Neural cell (in vitro differentiated cells): ENCODE measurements around the gene FAM25G. TPM values are rescaled to one million over a fixed set of nuclear protein-coding genes. Genes with fewer than 3 reads are reported as not detected.

Experiments used
- H2AFZ ChIP-seq: fragments of 200-600, 300-800 bp; sonication (generic), shearing (Covaris generic); 2 replicates; pipeline ENCODE4 v1.6.0; 2014; ENCODE audit warnings: low read depth, mild to moderate bottlenecking, antibody characterized with exemption, low read length, moderate library complexity
- H3F3A ChIP-seq: fragments of 200-600 bp; shearing (Covaris generic); 2 replicates; pipeline ENCODE4 v1.6.1; 2016; ENCODE audit warnings: mild to moderate bottlenecking, moderate library complexity, mixed read lengths, antibody characterized with exemption, low read length; ENCODE audit not compliant: insufficient read depth, poor library complexity, severe bottlenecking
- H3K27ac ChIP-seq: fragments of 200-600, 300-800 bp; sonication (generic), shearing (Covaris generic); 2 replicates; pipeline ENCODE4 v1.5.1; 2014; ENCODE audit warnings: mild to moderate bottlenecking, low read length, moderate library complexity
- H3K27me3 ChIP-seq: fragments of 300-800, 200-600 bp; sonication (generic), shearing (Covaris generic); 2 replicates; pipeline ENCODE4 v1.6.0; 2014; ENCODE audit warnings: mild to moderate bottlenecking, low read depth, low read length, moderate library complexity; ENCODE audit not compliant: insufficient read depth
- H3K36me3 ChIP-seq: fragments of 300-800, 200-600 bp; sonication (generic), shearing (Covaris generic); 2 replicates; pipeline ENCODE4 v1.5.1; 2014; ENCODE audit warnings: mild to moderate bottlenecking, antibody characterized with exemption, low read length, moderate library complexity; ENCODE audit not compliant: insufficient read depth
- H3K4me2 ChIP-seq: fragments of 300-800, 200-600 bp; sonication (generic), shearing (Covaris generic); 2 replicates; pipeline ENCODE4 v1.6.0; 2014; ENCODE audit warnings: mild to moderate bottlenecking, low read length
- H3K4me3 ChIP-seq: fragments of 300-800, 200-600 bp; sonication (generic), shearing (Covaris generic); 2 replicates; pipeline ENCODE4 v1.5.1; 2014; ENCODE audit warnings: mild to moderate bottlenecking, low read length, moderate library complexity
- H3K79me2 ChIP-seq: fragments of 200-600 bp; shearing (Covaris generic); replicated peaks from 2 replicates; pipeline ENCODE4 v1.6.0; 2014; ENCODE audit warnings: mild to moderate bottlenecking, low read length, moderate library complexity; ENCODE audit not compliant: insufficient read depth
- H3K9ac ChIP-seq: fragments of 300-800, 200-600 bp; sonication (generic), shearing (Covaris generic); 2 replicates; pipeline ENCODE4 v1.6.1; 2016; ENCODE audit warnings: mild to moderate bottlenecking, low read length, mixed read lengths
- H3K9me2 ChIP-seq: fragments of 200-600 bp; shearing (Covaris generic); 2 replicates; pipeline ENCODE4 v1.6.1; 2016; ENCODE audit warnings: mild to moderate bottlenecking, low read length, mixed read lengths; ENCODE audit not compliant: insufficient read depth
- H3K9me3 ChIP-seq: fragments of 200-600, 300-800 bp; sonication (generic), shearing (Covaris generic); 2 replicates; pipeline ENCODE4 v1.6.1; 2016; ENCODE audit warnings: mild to moderate bottlenecking, mixed run types, low read length, moderate library complexity, mixed read lengths
- H4K20me1 ChIP-seq: fragments of 200-600 bp; shearing (Covaris generic); 2 replicates; pipeline ENCODE4 v1.6.1; 2016; ENCODE audit warnings: mild to moderate bottlenecking, mixed run types; ENCODE audit not compliant: insufficient read depth
- EP300 ChIP-seq: fragments of 450-650 bp; conservative IDR thresholded peaks from 2 replicates; pipeline ENCODE4 v1.6.1; 2014; ENCODE audit warnings: antibody characterized with exemption, mild to moderate bottlenecking, moderate library complexity; ENCODE audit not compliant: poor library complexity, severe bottlenecking
- EZH2 ChIP-seq: fragments of 200-600, 300-800 bp; shearing (Covaris generic), sonication (generic); IDR thresholded peaks from 2 replicates; pipeline ENCODE4 v1.6.1; 2014; ENCODE audit warnings: antibody characterized with exemption, low read length, borderline replicate concordance, mild to moderate bottlenecking; ENCODE audit not compliant: insufficient read depth, poor library complexity, severe bottlenecking
- MXI1 ChIP-seq: fragments of 450-650 bp; conservative IDR thresholded peaks from 2 replicates; pipeline ENCODE4 v1.6.1; 2014; ENCODE audit warnings: antibody characterized with exemption, mild to moderate bottlenecking; ENCODE audit not compliant: poor library complexity, severe bottlenecking
- POLR2AphosphoS5 ChIP-seq: IDR thresholded peaks from 2 replicates; pipeline ENCODE4 v1.6.1; 2012
- RAD21 ChIP-seq: fragments of 450-650 bp; conservative IDR thresholded peaks from 2 replicates; pipeline ENCODE4 v1.6.1; 2014; ENCODE audit warnings: antibody characterized with exemption, mild to moderate bottlenecking, moderate library complexity
- SMC3 ChIP-seq: fragments of 450-650 bp; conservative IDR thresholded peaks from 2 replicates; pipeline ENCODE4 v1.6.1; 2014; ENCODE audit warnings: antibody characterized with exemption, mild to moderate bottlenecking, moderate library complexity; ENCODE audit not compliant: poor library complexity
- TAF1 ChIP-seq: IDR thresholded peaks from 2 replicates; pipeline ENCODE4 v1.6.1; 2012; ENCODE audit warnings: low read depth
- polyA plus RNA-seq: library from polyadenylated mRNA; depleted of rRNA; stranded (reverse); fragments of >200 nt; gene quantifications from 2 replicates; pipeline ENCODE4 v1.2.3, GENCODE V29; 2014
- TF ChIP-seq, protein P1 (sequence below): IDR thresholded peaks from 2 replicates; pipeline ENCODE4 v1.6.1; 2012; ENCODE audit warnings: borderline replicate concordance
- TF ChIP-seq, protein P2 (sequence below): fragments of 450-650 bp; IDR thresholded peaks from 2 replicates; pipeline ENCODE4 v1.5.1; 2014; ENCODE audit warnings: antibody characterized with exemption, mild to moderate bottlenecking, moderate library complexity; ENCODE audit not compliant: poor library complexity, severe bottlenecking

Gene FAM25G
- polyA plus RNA-seq, 1 donor from 2014 or later: not detected

- H3K9me3 ChIP-seq: no peaks in the 10 kb centered on the region
- TF ChIP-seq RAD21 (no peak), EZH2 (no peak), TAF1 (no peak), EP300 (no peak), MXI1 (no peak), SMC3 (no peak), POLR2AphosphoS5 (no peak)
- TF ChIP-seq, protein P1, sequence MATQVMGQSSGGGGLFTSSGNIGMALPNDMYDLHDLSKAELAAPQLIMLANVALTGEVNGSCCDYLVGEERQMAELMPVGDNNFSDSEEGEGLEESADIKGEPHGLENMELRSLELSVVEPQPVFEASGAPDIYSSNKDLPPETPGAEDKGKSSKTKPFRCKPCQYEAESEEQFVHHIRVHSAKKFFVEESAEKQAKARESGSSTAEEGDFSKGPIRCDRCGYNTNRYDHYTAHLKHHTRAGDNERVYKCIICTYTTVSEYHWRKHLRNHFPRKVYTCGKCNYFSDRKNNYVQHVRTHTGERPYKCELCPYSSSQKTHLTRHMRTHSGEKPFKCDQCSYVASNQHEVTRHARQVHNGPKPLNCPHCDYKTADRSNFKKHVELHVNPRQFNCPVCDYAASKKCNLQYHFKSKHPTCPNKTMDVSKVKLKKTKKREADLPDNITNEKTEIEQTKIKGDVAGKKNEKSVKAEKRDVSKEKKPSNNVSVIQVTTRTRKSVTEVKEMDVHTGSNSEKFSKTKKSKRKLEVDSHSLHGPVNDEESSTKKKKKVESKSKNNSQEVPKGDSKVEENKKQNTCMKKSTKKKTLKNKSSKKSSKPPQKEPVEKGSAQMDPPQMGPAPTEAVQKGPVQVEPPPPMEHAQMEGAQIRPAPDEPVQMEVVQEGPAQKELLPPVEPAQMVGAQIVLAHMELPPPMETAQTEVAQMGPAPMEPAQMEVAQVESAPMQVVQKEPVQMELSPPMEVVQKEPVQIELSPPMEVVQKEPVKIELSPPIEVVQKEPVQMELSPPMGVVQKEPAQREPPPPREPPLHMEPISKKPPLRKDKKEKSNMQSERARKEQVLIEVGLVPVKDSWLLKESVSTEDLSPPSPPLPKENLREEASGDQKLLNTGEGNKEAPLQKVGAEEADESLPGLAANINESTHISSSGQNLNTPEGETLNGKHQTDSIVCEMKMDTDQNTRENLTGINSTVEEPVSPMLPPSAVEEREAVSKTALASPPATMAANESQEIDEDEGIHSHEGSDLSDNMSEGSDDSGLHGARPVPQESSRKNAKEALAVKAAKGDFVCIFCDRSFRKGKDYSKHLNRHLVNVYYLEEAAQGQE: no peak
- TF ChIP-seq, protein P2, sequence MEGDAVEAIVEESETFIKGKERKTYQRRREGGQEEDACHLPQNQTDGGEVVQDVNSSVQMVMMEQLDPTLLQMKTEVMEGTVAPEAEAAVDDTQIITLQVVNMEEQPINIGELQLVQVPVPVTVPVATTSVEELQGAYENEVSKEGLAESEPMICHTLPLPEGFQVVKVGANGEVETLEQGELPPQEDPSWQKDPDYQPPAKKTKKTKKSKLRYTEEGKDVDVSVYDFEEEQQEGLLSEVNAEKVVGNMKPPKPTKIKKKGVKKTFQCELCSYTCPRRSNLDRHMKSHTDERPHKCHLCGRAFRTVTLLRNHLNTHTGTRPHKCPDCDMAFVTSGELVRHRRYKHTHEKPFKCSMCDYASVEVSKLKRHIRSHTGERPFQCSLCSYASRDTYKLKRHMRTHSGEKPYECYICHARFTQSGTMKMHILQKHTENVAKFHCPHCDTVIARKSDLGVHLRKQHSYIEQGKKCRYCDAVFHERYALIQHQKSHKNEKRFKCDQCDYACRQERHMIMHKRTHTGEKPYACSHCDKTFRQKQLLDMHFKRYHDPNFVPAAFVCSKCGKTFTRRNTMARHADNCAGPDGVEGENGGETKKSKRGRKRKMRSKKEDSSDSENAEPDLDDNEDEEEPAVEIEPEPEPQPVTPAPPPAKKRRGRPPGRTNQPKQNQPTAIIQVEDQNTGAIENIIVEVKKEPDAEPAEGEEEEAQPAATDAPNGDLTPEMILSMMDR: no peak
- H3K36me3 ChIP-seq: no peaks in the 10 kb centered on the region
- no peaks in the 10 kb centered on the region for H4K20me1 ChIP-seq
- H3K4me3 ChIP-seq: no peak overlapping the region
- H3K9me2 ChIP-seq: no peaks in the 10 kb centered on the region
- H3K9ac ChIP-seq: no peak overlapping the region
- no peak overlapping the region for H3K4me2 ChIP-seq
- no peaks in the 10 kb centered on the region for H3K79me2 ChIP-seq
- no peak overlapping the region for H3K27ac ChIP-seq
- H3K27me3 ChIP-seq: no peaks in the 10 kb centered on the region
- H2AFZ ChIP-seq: no peak overlapping the region
- no peaks in the 10 kb centered on the region for H3F3A ChIP-seq
These were observed 38.1 kb downstream of the FAM25G start for GRCh38 chr10:47453141-47454007.

GRCh38 chr10:47452495-47453140 is 38.9 kb downstream of the FAM25G start:
- Histone ChIP-seq H3K4me2 (no peak overlapping the region), H3K9ac (no peak overlapping the region), H4K20me1 (no peaks in the 10 kb centered on the region), H3K27ac (no peak overlapping the region), H3K79me2 (no peaks in the 10 kb centered on the region), H3K4me3 (no peak overlapping the region), H3K9me3 (no peaks in the 10 kb centered on the region), H3F3A (no peaks in the 10 kb centered on the region), H3K9me2 (no peaks in the 10 kb centered on the region), H3K27me3 (no peaks in the 10 kb centered on the region), H3K36me3 (no peaks in the 10 kb centered on the region), H2AFZ (no peak overlapping the region)
- TF ChIP-seq, protein P2: no peak
- no peak for TF ChIP-seq RAD21
- no peak for TF ChIP-seq MXI1
- no peak for TF ChIP-seq SMC3
- TF ChIP-seq EZH2: no peak
- TF ChIP-seq, protein P1: no peak
- TF ChIP-seq EP300: no peak
- TF ChIP-seq TAF1: no peak
- TF ChIP-seq POLR2AphosphoS5: no peak
